HG03571 (cell line): ENCODE measurements around the gene CDC6.

Source experiments
- ATAC-seq: cut with Tn5 transposase; IDR thresholded peaks from one replicate; pipeline ENCODE4 v1.9.1; 2021; ENCODE audit not compliant: unreplicated experiment

CDC6 gene

GRCh38 chr17:40338941-40339649 is 51.4 kb downstream of the CDC6 start:
- ATAC-seq = no peak

- ATAC-seq = no peak
Measured at GRCh38 chr17:40340327-40340726, 52.6 kb downstream of the CDC6 start.

DNA sequence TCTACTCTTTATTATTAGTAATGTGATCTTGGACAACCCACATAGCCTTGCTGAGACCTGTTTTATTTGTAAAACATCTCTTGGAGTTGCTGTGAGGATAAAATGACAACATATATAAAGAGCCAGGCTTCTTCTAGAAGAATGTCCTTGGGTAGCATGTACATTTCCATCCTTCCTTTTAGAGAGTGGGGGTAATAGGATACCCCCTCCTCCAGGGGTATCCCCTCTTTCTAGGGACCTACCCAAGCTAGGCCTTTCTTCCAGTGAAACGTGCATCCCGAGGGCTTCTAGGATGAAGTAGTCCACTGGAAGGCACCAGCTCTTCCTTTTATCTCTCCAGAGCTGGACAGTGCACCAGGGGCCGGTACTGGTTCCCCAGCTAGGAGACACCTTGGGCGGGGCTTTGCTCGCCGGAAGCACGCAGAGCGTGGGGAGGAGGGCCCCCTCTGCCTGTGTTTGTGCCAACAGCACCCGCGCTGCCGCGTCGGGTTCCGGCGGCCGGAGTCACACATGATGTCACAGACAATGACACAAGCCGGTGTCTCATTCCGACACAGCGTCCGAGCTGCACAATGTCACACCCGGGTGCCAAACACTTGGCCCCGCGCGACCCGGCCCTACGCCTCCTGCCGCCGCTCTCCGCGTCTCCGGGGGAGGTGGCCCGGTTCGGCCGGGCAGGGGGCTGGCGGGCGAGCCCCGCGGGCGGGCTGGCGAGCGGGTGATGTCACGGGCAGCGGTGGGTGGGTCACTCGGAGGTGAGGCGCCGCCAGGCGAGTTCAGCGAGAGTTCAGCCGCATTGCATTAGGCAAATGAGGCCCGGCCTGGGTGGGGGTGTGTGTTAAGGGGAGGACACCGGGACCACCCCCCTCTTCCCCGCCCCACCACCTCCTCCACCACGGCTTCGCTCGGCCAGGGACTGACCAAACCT is 53.5 kb downstream of the CDC6 start:
- ATAC-seq = peak; percentile 62

DNA sequence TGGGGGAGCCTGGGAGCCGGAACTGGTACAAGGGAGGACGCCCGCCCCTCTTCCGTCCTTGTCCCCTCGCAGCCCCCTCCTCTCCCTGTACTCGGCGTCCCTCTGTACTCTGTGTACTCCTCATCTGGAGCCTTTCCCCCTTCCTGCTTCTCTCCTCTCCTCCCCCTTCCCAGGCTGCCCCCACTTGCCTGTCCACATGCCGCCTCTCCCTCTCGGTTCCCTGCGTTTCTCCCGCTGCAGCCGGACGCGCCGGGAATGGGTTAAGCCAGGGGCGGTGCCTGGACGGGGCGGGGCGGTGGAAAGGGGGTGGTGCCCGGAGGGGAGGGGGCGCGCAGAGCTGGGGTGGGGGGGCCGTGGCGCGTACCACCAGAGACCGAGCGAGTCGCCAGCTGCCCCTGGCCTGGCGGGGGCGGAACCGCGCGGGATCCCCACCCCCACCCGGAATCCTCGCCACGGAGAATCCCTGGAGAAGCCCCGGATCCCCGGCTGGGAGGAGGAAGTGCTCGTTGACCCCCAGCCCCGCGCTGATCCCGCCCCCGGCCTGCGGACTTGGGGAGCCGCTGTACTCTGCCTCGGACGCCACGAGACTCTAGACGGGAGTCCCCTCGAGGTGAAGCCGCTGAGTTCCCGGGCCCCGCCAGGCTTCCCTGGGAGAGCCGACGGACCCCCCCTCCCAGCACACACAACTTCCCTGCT is 54.3 kb downstream of the CDC6 start:
- ATAC-seq = no peak

DNA sequence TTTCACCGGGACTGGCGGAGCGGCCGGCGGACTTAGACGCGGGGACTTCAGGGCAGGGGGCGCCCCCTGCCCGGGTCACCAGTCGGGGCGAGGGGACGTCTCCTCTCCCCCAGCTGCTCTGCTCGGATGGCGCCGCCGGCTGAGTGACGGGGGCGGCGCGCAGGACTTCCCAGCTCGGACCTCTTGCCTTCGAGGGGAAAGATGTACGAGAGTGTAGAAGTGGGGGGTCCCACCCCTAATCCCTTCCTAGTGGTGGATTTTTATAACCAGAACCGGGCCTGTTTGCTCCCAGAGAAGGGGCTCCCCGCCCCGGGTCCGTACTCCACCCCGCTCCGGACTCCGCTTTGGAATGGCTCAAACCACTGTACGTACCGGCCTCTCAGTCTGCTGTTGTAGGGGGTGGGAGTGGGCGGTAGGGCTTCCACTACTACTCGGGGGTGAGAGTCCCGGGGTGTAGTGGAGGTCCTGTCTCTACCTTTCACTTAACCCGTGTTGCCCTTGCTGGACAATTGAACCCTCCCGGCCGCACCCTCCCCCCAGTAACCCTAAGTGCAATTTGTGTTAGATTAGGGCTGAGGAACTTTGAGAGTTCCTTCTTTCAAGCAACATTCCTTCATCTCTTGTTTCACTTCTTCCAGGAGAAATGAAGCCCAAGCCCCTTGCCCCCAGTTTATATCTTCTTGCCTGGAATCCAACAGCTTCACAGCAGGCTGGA is 55.0 kb downstream of the CDC6 start:
- no peak for ATAC-seq

- no peak for ATAC-seq
Measured at GRCh38 chr17:40343219-40344119, 55.8 kb downstream of the CDC6 start.

GRCh38 chr17:40344421-40345160 is 56.9 kb downstream of the CDC6 start:
- ATAC-seq = no peak

DNA sequence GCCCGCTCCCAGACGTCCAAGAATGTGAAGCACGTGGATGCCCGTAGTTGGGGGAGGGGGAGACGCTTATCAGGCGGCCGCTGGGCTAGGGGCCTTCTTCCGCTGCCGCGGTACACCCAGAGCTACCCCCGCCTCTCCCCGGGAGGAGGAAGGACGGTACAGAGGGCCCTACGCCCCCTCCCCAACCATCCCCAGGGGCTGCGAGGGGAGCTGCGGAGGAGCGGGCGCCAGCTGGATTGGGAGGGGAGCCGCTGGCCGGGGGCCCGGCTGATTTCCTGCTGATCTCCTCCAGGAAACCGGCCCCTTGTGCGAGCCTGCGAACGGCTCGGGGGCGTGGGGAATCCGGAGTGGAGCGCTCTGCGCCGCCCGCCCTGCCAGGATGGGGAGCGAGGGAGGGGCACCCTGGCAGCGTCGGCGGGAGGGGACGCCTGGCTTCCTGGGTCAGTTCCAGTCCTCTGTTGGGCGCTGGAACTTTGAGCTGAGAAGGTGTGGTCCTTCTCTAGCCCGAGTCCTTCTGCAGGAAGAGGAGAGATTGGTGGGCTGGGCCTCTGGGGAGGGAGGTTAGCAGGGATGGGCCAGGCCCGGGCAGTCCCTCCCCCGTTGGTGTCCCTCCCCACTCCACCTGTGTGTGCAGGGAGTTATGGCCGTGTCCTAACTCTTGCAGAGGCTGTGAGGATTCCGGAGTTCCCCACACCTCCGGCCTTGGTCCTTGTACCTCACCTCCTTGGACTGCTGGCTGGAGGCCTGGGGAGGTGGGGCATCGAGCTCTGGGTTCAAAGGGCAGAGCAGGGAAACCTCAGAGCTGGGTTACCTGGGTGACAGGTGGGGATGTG is 57.7 kb downstream of the CDC6 start:
- ATAC-seq = no peak

DNA sequence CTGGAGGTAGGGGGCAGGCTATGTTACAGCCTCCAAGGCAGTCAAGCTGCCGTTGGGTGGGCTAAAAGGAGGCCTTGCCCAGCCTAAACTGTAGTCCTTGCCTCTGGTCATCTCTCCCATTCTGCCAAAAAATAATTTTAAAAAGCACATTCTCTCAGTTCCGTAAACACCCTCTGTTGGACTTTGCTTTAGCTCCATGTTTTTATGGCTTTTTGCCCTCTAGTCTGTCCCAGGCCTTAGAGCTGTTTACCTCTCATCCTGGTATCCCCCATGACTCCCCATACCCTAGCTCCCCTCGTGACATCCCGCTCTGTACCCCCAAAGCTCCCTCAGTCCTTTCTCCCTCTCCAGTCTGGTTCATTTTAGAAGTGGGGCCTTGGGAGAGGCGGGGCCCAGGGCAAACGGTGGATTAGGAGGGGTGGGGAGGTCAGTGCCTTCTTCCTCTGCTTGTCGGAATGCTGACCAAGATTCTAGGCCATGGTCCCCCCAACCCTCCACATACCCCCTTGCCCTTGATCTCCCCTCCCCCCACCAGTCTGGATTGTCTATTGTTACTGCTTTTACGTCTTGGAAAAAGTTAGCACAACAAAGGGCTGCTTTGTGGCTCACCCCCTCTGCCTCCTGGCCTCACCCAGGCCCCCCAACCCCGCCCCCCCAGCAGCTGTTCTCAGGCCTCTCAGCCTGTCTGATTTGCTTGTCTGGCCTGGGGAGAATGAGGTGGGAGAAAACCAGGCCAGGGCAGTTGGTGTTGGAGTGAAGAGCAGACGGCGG is 58.5 kb downstream of the CDC6 start:
- ATAC-seq = no peak

DNA sequence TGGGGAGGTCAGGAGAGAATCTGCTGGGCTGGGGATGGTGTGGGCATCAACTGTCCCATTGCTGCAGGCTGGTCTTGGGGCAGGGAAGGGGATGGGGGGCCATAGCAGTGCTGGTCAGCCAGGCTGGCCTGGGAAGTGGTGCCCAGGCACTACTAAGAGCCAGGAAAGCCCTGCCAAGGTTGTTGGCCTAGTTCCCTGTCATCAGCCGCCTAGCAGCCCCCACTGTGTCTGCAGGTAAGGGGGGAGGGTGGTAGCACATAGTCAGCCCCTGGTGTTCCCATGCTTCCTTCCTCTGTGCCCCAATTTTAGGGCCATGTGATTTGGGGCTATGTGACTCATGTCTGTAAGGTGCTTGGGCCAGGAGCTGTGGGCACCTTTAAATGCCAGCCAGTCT is 59.1 kb downstream of the CDC6 start:
- no peak for ATAC-seq

GRCh38 chr17:40347319-40348135 is 59.8 kb downstream of the CDC6 start:
- no peak for ATAC-seq

GRCh38 chr17:40348136-40348504 is 60.4 kb downstream of the CDC6 start:
- ATAC-seq = no peak

- no peak for ATAC-seq
Measured at GRCh38 chr17:40348562-40349476, 61.1 kb downstream of the CDC6 start.

GRCh38 chr17:40349477-40349894 is 61.8 kb downstream of the CDC6 start:
- no peak for ATAC-seq

DNA sequence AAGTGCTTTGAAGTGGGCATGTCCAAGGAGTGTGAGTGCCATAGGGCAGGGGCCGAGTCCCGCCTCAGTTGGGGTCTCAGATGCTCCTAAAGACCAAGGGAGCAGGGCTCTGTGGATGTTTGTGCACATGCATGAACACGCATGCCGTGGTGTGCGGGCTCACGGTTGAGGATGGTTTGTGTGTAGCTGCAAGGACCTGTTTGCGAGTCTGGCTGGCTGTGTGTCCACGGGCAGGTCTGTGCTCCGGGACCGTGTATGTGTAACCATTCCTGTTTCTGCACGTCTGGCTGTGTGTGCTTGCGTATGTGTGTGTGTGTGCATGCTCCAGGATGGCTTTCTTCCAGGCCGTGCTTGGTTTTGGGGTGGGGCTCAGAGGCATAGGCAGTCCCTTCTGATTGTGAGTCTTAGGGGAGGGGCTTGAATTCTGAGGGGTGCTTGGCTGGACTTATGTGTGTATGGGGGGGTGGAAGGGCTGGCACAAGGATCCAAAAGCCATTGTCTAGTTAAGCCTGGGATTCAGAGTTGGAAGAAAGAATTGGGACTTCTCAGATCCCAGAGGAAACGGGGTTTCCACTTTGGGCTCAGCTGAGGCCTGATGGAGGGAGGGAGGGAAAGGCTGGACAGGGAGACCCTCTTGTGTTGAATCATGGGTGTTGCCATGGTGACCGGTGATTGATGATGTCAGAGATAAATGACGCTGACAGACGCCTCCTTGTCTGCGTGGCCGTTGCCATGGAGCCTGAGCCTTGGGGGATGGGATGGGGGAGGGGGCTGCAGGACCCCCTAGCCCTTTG is 62.4 kb downstream of the CDC6 start:
- ATAC-seq = no peak
